A673 (cell line): ENCODE results near the gene APLP2. TPM values are rescaled to one million over a fixed set of nuclear protein-coding genes. Genes with fewer than 3 reads are reported as not detected.
"Not testable (repeated sequence)": the region's sequence is repeated elsewhere in the genome, so short reads cannot be mapped to it uniquely, and the experiment has no call there.

Experiments used
- BruUV-seq: library from RNA; stranded (reverse); fragments of 400-500 nt; replicated peaks from 2 replicates; lab custom pipeline; 2021; lab: Mats Ljungman, UMichigan
- CTCF ChIA-PET: fragments of 300-600 bp; sonication (Branson Sonifier 250); formaldehyde crosslinking; loops from one replicate; lab custom pipeline; 2022; ENCODE audit warnings: antibody characterized with exemption; lab: Charles Lee
- POLR2A ChIA-PET: fragments of 300-600 bp; sonication (Branson Sonifier 250); formaldehyde crosslinking; loops from one replicate; lab custom pipeline; 2022; ENCODE audit warnings: antibody characterized with exemption; ENCODE audit not compliant: low non-redundant PET; lab: Charles Lee
- DNase-seq: peaks from one replicate; pipeline ENCODE4 v3.0.0-alpha.2; 2015; ENCODE audit warnings: low spot score
- H3K27ac ChIP-seq: fragments of 200-600 bp; sonication (generic); 2 replicates; pipeline ENCODE4 v1.5.1; 2016; ENCODE audit warnings: mixed run types, low read depth, mild to moderate bottlenecking, mixed read lengths, antibody characterized with exemption, low read length; ENCODE audit not compliant: poor library complexity, severe bottlenecking
- H3K27me3 ChIP-seq: fragments of 200-600 bp; sonication (generic); replicated peaks from 2 replicates; pipeline ENCODE4 v1.6.1; 2017; ENCODE audit warnings: mixed run types, low read depth, mild to moderate bottlenecking, mixed read lengths, antibody characterized with exemption, low read length; ENCODE audit not compliant: insufficient read depth, poor library complexity
- H3K36me3 ChIP-seq: fragments of 200-600 bp; sonication (generic); 2 replicates; pipeline ENCODE4 v1.6.1; 2016; ENCODE audit warnings: mixed run types, mild to moderate bottlenecking, mixed read lengths, antibody characterized with exemption, low read length; ENCODE audit not compliant: insufficient read depth, poor library complexity, severe bottlenecking
- H3K4me1 ChIP-seq: fragments of 200-600 bp; sonication (generic); 2 replicates; pipeline ENCODE4 v1.6.1; 2017; ENCODE audit warnings: mixed run types, mild to moderate bottlenecking, mixed read lengths, antibody characterized with exemption, low read length; ENCODE audit not compliant: insufficient read depth, poor library complexity, severe bottlenecking
- H3K4me3 ChIP-seq: fragments of 200-600 bp; sonication (generic); 2 replicates; pipeline ENCODE4 v1.5.1; 2016; ENCODE audit warnings: low read depth, mixed run types, mild to moderate bottlenecking, mixed read lengths, low read length; ENCODE audit not compliant: poor library complexity, severe bottlenecking
- H3K9me3 ChIP-seq: fragments of 200-600 bp; sonication (generic); 2 replicates; pipeline ENCODE4 v1.6.1; 2016; ENCODE audit warnings: mixed run types, low read depth, mild to moderate bottlenecking, mixed read lengths, antibody characterized with exemption, low read length; ENCODE audit not compliant: poor library complexity, severe bottlenecking
- CTCF ChIP-seq: fragments of 300-800, 200-600 bp; sonication (generic); conservative IDR thresholded peaks from 2 replicates; pipeline ENCODE4 v1.5.1; 2017; ENCODE audit warnings: low read depth, mild to moderate bottlenecking, antibody characterized with exemption, low read length, moderate library complexity, mixed read lengths
- EZH2 ChIP-seq: fragments of 200-600 bp; sonication (generic); IDR thresholded peaks from 2 replicates; pipeline ENCODE4 v1.6.1; 2017; ENCODE audit warnings: borderline replicate concordance, low read depth, mild to moderate bottlenecking, mixed read lengths, antibody characterized with exemption, low read length; ENCODE audit not compliant: poor library complexity, severe bottlenecking
- intact Hi-C: fragments of 100-400 bp; cut with micrococcal nuclease; formaldehyde crosslinking; loops from one replicate; pipeline ENCODE4 v1.10.0; 2022; ENCODE audit not compliant: unreplicated experiment
- total RNA-seq: library from RNA; stranded (reverse); gene quantifications from 2 replicates; pipeline ENCODE4 v1.2.3, GENCODE V29; 2021

The APLP2 gene
- total RNA-seq, 1 experiment from 2014 or later, result 175 TPM

- no peak for TF ChIP-seq EZH2
- TF ChIP-seq CTCF, result peak; percentile 42
- no TSS peak for BruUV-seq
- ChIA-PET POLR2A (no interaction called here), CTCF (no interaction called here)
- H3K36me3 ChIP-seq, result no peaks in the 10 kb centered on the region
- no peaks in the 10 kb centered on the region for H3K9me3 ChIP-seq
- no peaks in the 10 kb centered on the region for H3K27me3 ChIP-seq
- no peak overlapping the region for H3K27ac ChIP-seq
- peak; percentile 89 for DNase-seq
- H3K4me3 ChIP-seq, result no peak overlapping the region
- peaks cover 16% of the 10 kb centered on the region for H3K4me1 ChIP-seq
- intact Hi-C loops, result no loop called here
These were observed 120.7 kb downstream of the APLP2 start for GRCh38 chr11:130190371-130190881.

- H3K36me3 ChIP-seq, result no peaks in the 10 kb centered on the region
- no peak overlapping the region for H3K27ac ChIP-seq
- H3K4me3 ChIP-seq, result no peak overlapping the region
- no peak for DNase-seq
- no peaks in the 10 kb centered on the region for H3K27me3 ChIP-seq
- no TSS peak for BruUV-seq
- CTCF ChIA-PET, result no interaction called here
- POLR2A ChIA-PET, result no interaction called here
- TF ChIP-seq EZH2 (no peak), CTCF (no peak)
- H3K9me3 ChIP-seq, result no peaks in the 10 kb centered on the region
- peaks cover 16% of the 10 kb centered on the region for H3K4me1 ChIP-seq
- intact Hi-C loops, result loop anchor here (2.0 kb wide), 1 partner anchor 75 kb away; no protein-coding TSS in a partner anchor
These were observed 122.2 kb downstream of the APLP2 start for GRCh38 chr11:130191896-130192295.

GRCh38 chr11:130192845-130193267 lies 123.2 kb downstream of the APLP2 start:
- Histone ChIP-seq H3K27ac (no peak overlapping the region), H3K27me3 (no peaks in the 10 kb centered on the region), H3K36me3 (no peaks in the 10 kb centered on the region), H3K9me3 (no peaks in the 10 kb centered on the region), H3K4me3 (no peak overlapping the region), H3K4me1 (peaks cover 16% of the 10 kb centered on the region)
- BruUV-seq, result no TSS peak
- no peak for DNase-seq
- CTCF ChIA-PET, result no interaction called here
- POLR2A ChIA-PET, result no interaction called here
- TF ChIP-seq CTCF (no peak), EZH2 (no peak)
- intact Hi-C loops, result loop anchor here (2.0 kb wide), 1 partner anchor 76 kb away; no protein-coding TSS in a partner anchor

GRCh38 chr11:130193551-130193950 lies 123.9 kb downstream of the APLP2 start:
- peaks cover 16% of the 10 kb centered on the region for H3K4me1 ChIP-seq
- CTCF ChIA-PET, DNase-seq, POLR2A ChIA-PET, H3K36me3 ChIP-seq, H3K27me3 ChIP-seq, H3K27ac ChIP-seq, H3K4me3 ChIP-seq, H3K9me3 ChIP-seq, BruUV-seq: not testable (repeated sequence)
- intact Hi-C loops, result loop anchor here (2.0 kb wide), 1 partner anchor 77 kb away; no protein-coding TSS in a partner anchor
